GM12878 (cell line): ENCODE measurements around the gene ELP6. TPM values are rescaled to one million over a fixed set of nuclear protein-coding genes. Genes with fewer than 3 reads are reported as not detected.
A peak's percentile ranks its signal among the peaks of the same experiment; 100 is the strongest.

ENCODE experiments used
- ATAC-seq: fragments of 200-7000 bp; cut with Tn5 transposase; 3 replicates; pipeline ENCODE4 v1.9.1; 2020; ENCODE audit warnings: mild to moderate bottlenecking, moderate library complexity
- BruUV-seq: library from RNA; stranded (reverse); fragments of 400-500 nt; replicated peaks from 2 replicates; lab custom pipeline; 2021; lab: Mats Ljungman, UMichigan
- CTCF ChIA-PET: fragments of 300-600 bp; sonication (Branson Sonifier 250); formaldehyde crosslinking; extraction: SDS; loops from one replicate; lab custom pipeline; 2021; ENCODE audit warnings: inconsistent platforms; lab: Yijun Ruan, JAX
- POLR2A ChIA-PET: fragments of 350-600 bp; formaldehyde crosslinking; extraction: SDS; loops from one replicate; lab custom pipeline; 2021; ENCODE audit warnings: inconsistent platforms; lab: Charles Lee
- RAD21 ChIA-PET: fragments of 300-600 bp; sonication (Branson Sonifier 250); formaldehyde crosslinking; loops from one replicate; lab custom pipeline; 2023; ENCODE audit warnings: antibody characterized with exemption; ENCODE audit not compliant: unreplicated experiment; lab: Charles Lee
- SMC1A ChIA-PET: fragments of 300-600 bp; sonication (Branson Sonifier 250); formaldehyde crosslinking; loops from one replicate; lab custom pipeline; 2023; ENCODE audit not compliant: unreplicated experiment, uncharacterized antibody; lab: Charles Lee
- DNase-seq: peaks from one replicate; pipeline ENCODE4 v3.0.0-alpha.2; 2011; ENCODE audit warnings: low read depth, low spot score
- FAIRE-seq: peaks from 3 replicates; lab custom pipeline; 2011; peaks lifted over from hg19 to GRCh38; lab: Jason Lieb, UNC
- H2AFZ ChIP-seq: 2 replicates; pipeline ENCODE4 v1.6.0; 2011; ENCODE audit warnings: low read depth, low read length, control low read depth; ENCODE audit not compliant: control insufficient read depth
- H3K27ac ChIP-seq: 2 replicates; pipeline ENCODE4 v1.5.1; 2011; ENCODE audit warnings: control low read depth; ENCODE audit not compliant: control insufficient read depth, insufficient read depth
- H3K27me3 ChIP-seq, 2 experiments: replicated peaks in 1 of 2; 2 replicates each; pipeline versions ENCODE4 v1.6.0 to v1.6.1; 2011; ENCODE audit warnings: low read length in 1 of 2; ENCODE audit not compliant: control insufficient read depth in 2 of 2, insufficient read depth in 2 of 2
- H3K36me3 ChIP-seq, 2 experiments: 2 replicates each; pipeline ENCODE4 v1.5.1; 2011; ENCODE audit warnings: low read length in 1 of 2; ENCODE audit not compliant: control insufficient read depth in 2 of 2, insufficient read depth in 2 of 2
- H3K4me1 ChIP-seq: 2 replicates; pipeline ENCODE4 v1.6.1; 2011; ENCODE audit warnings: mild to moderate bottlenecking, low read length, moderate library complexity, mixed read lengths; ENCODE audit not compliant: control insufficient read depth, insufficient read depth
- H3K4me2 ChIP-seq: 2 replicates; pipeline ENCODE4 v1.6.0; 2011; ENCODE audit warnings: control low read depth; ENCODE audit not compliant: control insufficient read depth, insufficient read depth
- H3K4me3 ChIP-seq: fragments of 200-600 bp; sonication (generic); 2 replicates; pipeline ENCODE4 v1.5.1; 2016
- H3K79me2 ChIP-seq: 2 replicates; pipeline ENCODE4 v1.6.0; 2011; ENCODE audit warnings: low read length; ENCODE audit not compliant: control insufficient read depth, insufficient read depth
- H3K9ac ChIP-seq: 2 replicates; pipeline ENCODE4 v1.8.0; 2011; ENCODE audit warnings: low read length, control low read depth, mixed read lengths; ENCODE audit not compliant: control insufficient read depth, insufficient read depth
- H3K9me3 ChIP-seq: replicated peaks from 3 replicates; pipeline ENCODE4 v1.5.1; 2011; ENCODE audit warnings: mild to moderate bottlenecking, low read length; ENCODE audit not compliant: control insufficient read depth, insufficient read depth
- H4K20me1 ChIP-seq: 2 replicates; pipeline ENCODE4 v1.6.0; 2011; ENCODE audit not compliant: control insufficient read depth, insufficient read depth
- HCFC1 ChIP-seq: fragments of 150-350 bp; IDR thresholded peaks from 2 replicates; pipeline ENCODE4 v1.6.1; 2014; ENCODE audit warnings: low read length
- NFIC ChIP-seq: IDR thresholded peaks from 2 replicates; pipeline ENCODE4 v1.6.1; 2012; ENCODE audit warnings: low read depth, mild to moderate bottlenecking, inconsistent platforms, low read length, moderate library complexity
- RAD51 ChIP-seq: fragments of 450-650 bp; IDR thresholded peaks from 2 replicates; pipeline ENCODE4 v1.6.1; 2016; ENCODE audit warnings: moderate library complexity, mild to moderate bottlenecking, inconsistent platforms
- RFX5 ChIP-seq: IDR thresholded peaks from 2 replicates; pipeline ENCODE4 v1.6.1; 2011; ENCODE audit warnings: low read depth, low read length, improper control_type of control experiment
- ZBTB33 ChIP-seq: fragments of 450-650 bp; IDR thresholded peaks from 2 replicates; pipeline ENCODE4 v1.6.1; 2017; ENCODE audit warnings: mild to moderate bottlenecking
- ZBTB4 ChIP-seq: fragments of 450-650 bp; formaldehyde crosslinking; IDR thresholded peaks from 2 replicates; pipeline ENCODE4 v1.4.0; 2022; ENCODE audit warnings: mild to moderate bottlenecking, moderate library complexity
- WGBS: methylation state at CpG from one replicate; pipeline ENCODE4 v1.1.6; 2016; ENCODE audit warnings: low lambda C conversion rate; ENCODE audit not compliant: insufficient replicate concordance, insufficient coverage; ENCODE audit errors: missing lambda C conversion rate; 5-methylcytosine and 5-hydroxymethylcytosine counted together
- in situ Hi-C: fragments of 300-500 bp; cut with MboI; formaldehyde crosslinking; loops from 9 replicates; pipeline ENCODE4 v1.14.3; 2018; ENCODE audit warnings: mixed read lengths
- intact Hi-C: fragments of 100-400 bp; cut with micrococcal nuclease; formaldehyde crosslinking; loops from one replicate; pipeline ENCODE4 v1.14.2; 2022; ENCODE audit not compliant: unreplicated experiment
- polyA plus RNA-seq, 11 experiments: library from polyadenylated mRNA; depleted of rRNA in 4 of 11; unstranded in 6 of 11; stranded (reverse) in 5 of 11; fragments of >200 nt; fragmentation: Nextera tagmentation in 4 of 11; fragmentation: Illumina TruSeq in 1 of 11; extraction: Ambion mirVana in 4 of 11; extraction: Trizol in 1 of 11; gene quantifications; 1 replicate in 1 of 11; 2 replicates in 10 of 11; pipeline versions ENCODE4 v1.2.1 to v1.2.3, GENCODE V29; 2011 to 2016; ENCODE audit warnings: inconsistent platforms in 2 of 11, missing spikeins in 2 of 11, low read depth in 1 of 11
- total RNA-seq, 4 experiments: library from RNA; depleted of rRNA in 3 of 4; stranded (reverse); fragments of >200 nt in 3 of 4; fragmentation: Illumina TruSeq in 1 of 4; extraction: Trizol in 1 of 4; gene quantifications; 2 replicates each; pipeline versions ENCODE4 v1.2.1 to v1.2.3, GENCODE V29; 2013 to 2021

ELP6 gene
- total and polyA plus RNA-seq, 10 of the 15 experiments (the other 5 are each of a cell fraction or from before 2014, with no cell fraction given) = 39.5 to 83.3 (median 50.2) TPM

- TF ChIP-seq ZBTB4 (CRISPR knock-in tag) = no peak
- no peak for TF ChIP-seq HCFC1
- TF ChIP-seq, all 136 proteins: peak for 0
Measured at GRCh38 chr3:47533996-47534454, 20.5 kb upstream of the ELP6 start (continued).

- Histone ChIP-seq H2AFZ (no peak overlapping the region), H3K4me3 (no peak overlapping the region)
- intact Hi-C loops = no loop called here
- WGBS = 40% methylated on average over 2 of the region's 2 CpGs
- peak; percentile 46; the same call in 2 of the 3 replicates for ATAC-seq
- ChIA-PET CTCF (interaction anchor here (0.6 to 1.9 kb wide), 6 partner anchors 11 to 510 kb away, joined by 3 to 8 read pairs (median 4); no protein-coding TSS in a partner anchor), SMC1A (interaction anchor here (0.6 to 2.8 kb wide), 6 partner anchors 11 to 580 kb away, joined by 3 to 13 read pairs (median 3); no protein-coding TSS in a partner anchor)
- peak; percentile 32; the same call in 1 of the 2 replicates for TF ChIP-seq RAD51
- TF ChIP-seq RFX5 = no peak
- no peak for TF ChIP-seq NFIC
- TF ChIP-seq ZBTB33 = no peak
- TF ChIP-seq, all 136 proteins: peak for 1
- BruUV-seq = no TSS peak
- no peaks in the 10 kb centered on the region for H4K20me1 ChIP-seq
- H3K9ac ChIP-seq = no peak overlapping the region
- H3K4me1 ChIP-seq = no peaks in the 10 kb centered on the region
- H3K27ac ChIP-seq = no peak overlapping the region
- no peaks in the 10 kb centered on the region for H3K36me3 ChIP-seq
- H3K4me2 ChIP-seq = no peak overlapping the region
- FAIRE-seq = peak; percentile 59
- H3K9me3 ChIP-seq = no peaks in the 10 kb centered on the region
- H3K27me3 ChIP-seq = no peaks in the 10 kb centered on the region
- ChIA-PET RAD21 (interaction anchor here (0.7 to 1.3 kb wide), 4 partner anchors 10 to 255 kb away, joined by 3 to 7 read pairs (median 4); no protein-coding TSS in a partner anchor), POLR2A (interaction anchor here (0.6 kb wide), 1 partner anchor 246 kb away, joined by 4 read pairs; no protein-coding TSS in a partner anchor)
- no peak for DNase-seq
- in situ Hi-C loops = no loop called here
- no peaks in the 10 kb centered on the region for H3K79me2 ChIP-seq
Measured at GRCh38 chr3:47533481-47533880, 20.0 kb upstream of the ELP6 start.
